ENCODE measurements around the gene IQCH. TPM values are rescaled to one million over a fixed set of nuclear protein-coding genes. Genes with fewer than 3 reads are reported as not detected.

Gene IQCH
- total RNA-seq, 4 donors from 2014 or later = 9.6 to 13.7 (median 11.8) TPM

- H3K9me3 ChIP-seq = no peaks in the 10 kb centered on the region
- DNase-seq = no peak
- no peak overlapping the region for H3K27ac ChIP-seq
- H3K4me1 ChIP-seq = no peaks in the 10 kb centered on the region
- TF ChIP-seq CTCF (IDR thresholded peaks at IDR 0.05) (no peak), POLR2A (IDR thresholded peaks at IDR 0.05) (no peak)
- no peaks in the 10 kb centered on the region for H3K36me3 ChIP-seq
- no peaks in the 10 kb centered on the region for H3K27me3 ChIP-seq
- intact Hi-C loops (cut with DNase I) = no loop called here
- H3K4me3 ChIP-seq (replicated peaks in 1 of 3) = no peak overlapping the region
- whole genome bisulfite sequencing, 2 donors = 52 to 93% methylated on average over 1 of the region's 1 CpG
Measured at GRCh38 chr15:67366904-67367303, 112.3 kb downstream of the IQCH start.

- Histone ChIP-seq H3K36me3 (no peaks in the 10 kb centered on the region), H3K27ac (no peak overlapping the region), H3K27me3 (no peaks in the 10 kb centered on the region), H3K4me3 (replicated peaks in 1 of 3) (no peak overlapping the region), H3K9me3 (no peaks in the 10 kb centered on the region), H3K4me1 (no peaks in the 10 kb centered on the region)
- 88 to 90% methylated on average over 2 of the region's 2 CpGs for WGBS, 2 donors
- TF ChIP-seq CTCF (IDR thresholded peaks at IDR 0.05) (no peak), POLR2A (IDR thresholded peaks at IDR 0.05) (no peak)
- intact Hi-C loops (cut with DNase I) = no loop called here
- DNase-seq = no peak
Measured at GRCh38 chr15:67369359-67369998, 114.9 kb downstream of the IQCH start.

GRCh38 chr15:67370206-67370954 lies 115.8 kb downstream of the IQCH start:
- no peaks in the 10 kb centered on the region for H3K27me3 ChIP-seq
- TF ChIP-seq CTCF (IDR thresholded peaks at IDR 0.05) (no peak), POLR2A (IDR thresholded peaks at IDR 0.05) (no peak)
- intact Hi-C loops (cut with DNase I) = no loop called here
- H3K9me3 ChIP-seq = no peaks in the 10 kb centered on the region
- H3K27ac ChIP-seq = no peak overlapping the region
- H3K4me3 ChIP-seq (replicated peaks in 1 of 3) = no peak overlapping the region
- H3K4me1 ChIP-seq = no peaks in the 10 kb centered on the region
- H3K36me3 ChIP-seq = no peaks in the 10 kb centered on the region
- no peak for DNase-seq
- 90% methylated on average over 9 of the region's 9 CpGs for WGBS, 2 donors

GRCh38 chr15:67372543-67372942 lies 118.0 kb downstream of the IQCH start:
- Histone ChIP-seq H3K27ac (no peak overlapping the region), H3K4me1 (no peaks in the 10 kb centered on the region), H3K27me3 (no peaks in the 10 kb centered on the region), H3K9me3 (no peaks in the 10 kb centered on the region), H3K4me3 (replicated peaks in 1 of 3) (no peak overlapping the region), H3K36me3 (no peaks in the 10 kb centered on the region)
- no peak for DNase-seq
- 73 to 86% methylated on average over 8 of the region's 8 CpGs for WGBS, 2 donors
- TF ChIP-seq CTCF (IDR thresholded peaks at IDR 0.05) = no peak
- no peak for TF ChIP-seq POLR2A (IDR thresholded peaks at IDR 0.05)
- intact Hi-C loops (cut with DNase I) = no loop called here

- 81 to 89% methylated on average over 6 of the region's 6 CpGs for WGBS, 2 donors
- TF ChIP-seq POLR2A (IDR thresholded peaks at IDR 0.05) (no peak), CTCF (IDR thresholded peaks at IDR 0.05) (no peak)
- no peak overlapping the region for H3K27ac ChIP-seq
- H3K36me3 ChIP-seq = no peaks in the 10 kb centered on the region
- intact Hi-C loops (cut with DNase I) = no loop called here
- no peak for DNase-seq
- H3K9me3 ChIP-seq = no peaks in the 10 kb centered on the region
- H3K4me1 ChIP-seq = no peaks in the 10 kb centered on the region
- H3K4me3 ChIP-seq (replicated peaks in 1 of 3) = no peak overlapping the region
- H3K27me3 ChIP-seq = no peaks in the 10 kb centered on the region
Measured at GRCh38 chr15:67372986-67373675, 118.5 kb downstream of the IQCH start.

All from thyroid gland (tissue), 4 donors.